Upper lobe of left lung (tissue), 6 donors: ENCODE results near the gene CPSF4L. TPM values are rescaled to one million over a fixed set of nuclear protein-coding genes. Genes with fewer than 3 reads are reported as not detected.

Experiments
- ATAC-seq, 2 donors: fragments of 200-7000 bp; cut with Tn5 transposase; one replicate each; pipeline ENCODE4 v1.9.1; 2022; ENCODE audit warnings: mild to moderate bottlenecking in 2 of 2, moderate library complexity in 2 of 2; ENCODE audit not compliant: low FRiP score in 2 of 2
- DNase-seq, 2 donors: peaks; one replicate each; pipeline ENCODE4 v3.0.0-alpha.2; 2019 to 2020
- H3K27ac ChIP-seq, 4 donors: fragments of 200-600 bp; sonication (generic); one replicate each; pipeline ENCODE4 v1.5.1; 2016 to 2019
- H3K27me3 ChIP-seq, 4 donors: fragments of 200-600 bp; sonication (generic); one replicate each; pipeline ENCODE4 v1.5.1; 2017 to 2019
- H3K36me3 ChIP-seq, 4 donors: fragments of 200-600 bp; sonication (generic); one replicate each; pipeline ENCODE4 v1.5.1; 2016 to 2019
- H3K4me1 ChIP-seq, 4 donors: fragments of 200-600 bp; sonication (generic); one replicate each; pipeline ENCODE4 v1.5.1; 2018 to 2019
- H3K4me3 ChIP-seq, 4 donors: fragments of 200-600 bp; sonication (generic); one replicate each; pipeline ENCODE4 v1.5.1; 2017 to 2019; ENCODE audit warnings: mild to moderate bottlenecking in 2 of 4, moderate library complexity in 1 of 4
- H3K9me3 ChIP-seq, 4 donors: fragments of 200-600 bp; sonication (generic); one replicate each; pipeline ENCODE4 v1.5.1; 2018 to 2019
- EP300 ChIP-seq, 4 donors: sonication (generic); formaldehyde crosslinking; IDR thresholded peaks; one replicate each; pipeline ENCODE4 v1.5.1; 2017; ENCODE audit warnings: antibody characterized with exemption in 4 of 4, control low read depth in 2 of 4
- POLR2A ChIP-seq, 4 donors: fragments of 450-650 bp; IDR thresholded peaks; one replicate each; pipeline ENCODE4 v1.5.1; 2016 to 2017; ENCODE audit warnings: antibody characterized with exemption in 4 of 4, mild to moderate bottlenecking in 2 of 4
- POLR2AphosphoS5 ChIP-seq, 2 donors: sonication (generic); formaldehyde crosslinking; IDR thresholded peaks; one replicate each; pipeline ENCODE4 v1.5.1; 2017; ENCODE audit warnings: antibody characterized with exemption in 2 of 2
- whole genome bisulfite sequencing, 2 donors: methylation state at CpG; one replicate each; pipeline ENCODE4 v1.1.5; 2017 to 2018; 5-methylcytosine and 5-hydroxymethylcytosine counted together
- total RNA-seq, 6 donors: library from RNA; depleted of rRNA in 4 of 6; stranded (reverse); fragments of >200 nt in 4 of 6; gene quantifications; one replicate each; pipeline versions ENCODE4 v1.1.0 to v1.2.1, GENCODE V29; 2016 to 2021
- TF ChIP-seq, protein P1 (sequence below), 6 experiments: fragments of 450-650 bp in 4 of 6; fragments of 200-600 bp in 2 of 6; sonication (generic) in 2 of 6; IDR thresholded peaks; one replicate each; pipeline ENCODE4 v1.5.1; 2016 to 2019; ENCODE audit warnings: antibody characterized with exemption in 6 of 6
- donor health status: DM: no; HTN: no; CAD: no; lungs with moderate emphysema.
- donor health status: DM: no; HTN: yes; CAD: no; lungs with severe emphysema.

Gene CPSF4L
- total RNA-seq, 6 donors from 2014 or later: 0.46 TPM; not detected in 5

DNA sequence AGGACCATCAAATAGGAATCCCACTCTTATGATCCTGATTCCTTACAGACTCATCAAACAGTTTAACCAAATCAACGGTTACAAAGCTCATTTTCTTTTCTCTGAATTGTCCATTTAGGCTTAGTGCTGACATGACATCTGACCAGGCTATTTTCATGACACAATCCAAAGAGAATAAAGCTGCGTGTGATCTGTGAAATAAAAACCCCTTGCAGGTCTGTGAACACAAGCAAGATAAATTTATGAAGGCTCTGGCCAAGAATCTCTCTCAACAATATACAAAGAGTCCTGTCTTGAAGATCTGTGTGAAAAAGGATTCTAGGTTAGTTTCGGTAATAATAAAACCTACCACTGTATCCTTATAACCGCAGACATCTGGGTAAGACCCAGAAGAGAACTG, 46.8 kb downstream of the CPSF4L start:
- WGBS, 2 donors: 68 to 77% methylated on average over 4 of the region's 4 CpGs
- Histone ChIP-seq H3K9me3 (no peaks in the 10 kb centered on the region), H3K4me3 (no peak overlapping the region), H3K27ac (no peak overlapping the region), H3K27me3 (no peaks in the 10 kb centered on the region), H3K36me3 (peaks cover 0 to 47% (median 12%) of the 10 kb centered on the region in 4 donors), H3K4me1 (peaks cover 0 to 6% (median 0%) of the 10 kb centered on the region in 4 donors)
- no peak for DNase-seq
- ATAC-seq: no peak
- TF ChIP-seq EP300 (IDR thresholded peaks at IDR 0.05) (no peak), POLR2A (IDR thresholded peaks at IDR 0.05) (no peak), POLR2AphosphoS5 (IDR thresholded peaks at IDR 0.05) (no peak)
- TF ChIP-seq, protein P1, sequence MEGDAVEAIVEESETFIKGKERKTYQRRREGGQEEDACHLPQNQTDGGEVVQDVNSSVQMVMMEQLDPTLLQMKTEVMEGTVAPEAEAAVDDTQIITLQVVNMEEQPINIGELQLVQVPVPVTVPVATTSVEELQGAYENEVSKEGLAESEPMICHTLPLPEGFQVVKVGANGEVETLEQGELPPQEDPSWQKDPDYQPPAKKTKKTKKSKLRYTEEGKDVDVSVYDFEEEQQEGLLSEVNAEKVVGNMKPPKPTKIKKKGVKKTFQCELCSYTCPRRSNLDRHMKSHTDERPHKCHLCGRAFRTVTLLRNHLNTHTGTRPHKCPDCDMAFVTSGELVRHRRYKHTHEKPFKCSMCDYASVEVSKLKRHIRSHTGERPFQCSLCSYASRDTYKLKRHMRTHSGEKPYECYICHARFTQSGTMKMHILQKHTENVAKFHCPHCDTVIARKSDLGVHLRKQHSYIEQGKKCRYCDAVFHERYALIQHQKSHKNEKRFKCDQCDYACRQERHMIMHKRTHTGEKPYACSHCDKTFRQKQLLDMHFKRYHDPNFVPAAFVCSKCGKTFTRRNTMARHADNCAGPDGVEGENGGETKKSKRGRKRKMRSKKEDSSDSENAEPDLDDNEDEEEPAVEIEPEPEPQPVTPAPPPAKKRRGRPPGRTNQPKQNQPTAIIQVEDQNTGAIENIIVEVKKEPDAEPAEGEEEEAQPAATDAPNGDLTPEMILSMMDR (IDR thresholded peaks at IDR 0.05): no peak

DNA sequence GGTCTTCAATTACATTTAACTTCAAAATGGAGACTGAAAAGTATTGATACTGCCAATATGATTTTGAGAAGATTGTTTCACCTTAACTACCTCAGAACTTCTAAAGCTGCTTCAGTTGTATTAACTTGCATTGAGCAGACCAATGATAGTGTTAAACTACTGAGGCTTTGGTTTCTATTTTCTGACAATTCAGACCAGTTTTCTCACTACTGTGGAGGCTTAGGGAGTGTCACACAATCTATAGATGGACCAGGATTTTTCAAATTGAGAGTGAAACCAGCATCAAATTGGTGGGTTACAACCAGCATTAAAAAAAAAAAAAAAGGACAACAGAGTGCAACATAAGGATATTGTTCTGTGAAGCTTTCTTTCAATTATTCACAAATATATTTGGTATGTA, 47.7 kb downstream of the CPSF4L start:
- H3K36me3 ChIP-seq: peaks cover 0 to 51% (median 17%) of the 10 kb centered on the region in 4 donors

DNA sequence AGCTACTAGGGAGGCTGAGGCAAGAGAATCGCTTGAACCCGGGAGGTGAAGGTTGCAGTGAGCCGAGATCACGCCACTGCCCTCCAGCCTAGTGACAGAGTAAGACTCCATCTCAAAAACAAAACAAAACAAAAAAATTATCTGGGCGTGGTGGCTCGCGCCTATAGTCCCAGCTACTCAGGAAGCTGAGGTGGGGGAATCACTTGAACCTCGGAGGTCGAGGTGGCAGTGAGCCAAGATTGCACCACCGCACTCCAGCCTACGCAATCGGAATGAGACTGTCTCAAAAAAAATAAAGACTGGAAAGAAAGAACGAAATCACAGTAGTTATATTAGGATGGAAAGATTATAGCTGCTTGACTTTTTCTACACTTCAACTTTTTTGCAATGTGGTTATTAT, 49.9 kb downstream of the CPSF4L start:
- Histone ChIP-seq H3K4me3 (no peak overlapping the region), H3K4me1 (peaks cover 0 to 6% (median 0%) of the 10 kb centered on the region in 4 donors), H3K36me3 (peaks cover 13 to 55% (median 28%) of the 10 kb centered on the region in 4 donors), H3K27me3 (no peaks in the 10 kb centered on the region), H3K9me3 (no peaks in the 10 kb centered on the region), H3K27ac (no peak overlapping the region)
- no peak for ATAC-seq
- no peak for DNase-seq
- WGBS, 2 donors: 40 to 50% methylated on average over 13 of the region's 13 CpGs
- TF ChIP-seq POLR2AphosphoS5 (IDR thresholded peaks at IDR 0.05) (no peak), EP300 (IDR thresholded peaks at IDR 0.05) (no peak), POLR2A (IDR thresholded peaks at IDR 0.05) (no peak)
- TF ChIP-seq, protein P1 (IDR thresholded peaks at IDR 0.05): no peak

More for the DNA sequence above, 47.7 kb downstream of the CPSF4L start:
- H3K27me3 ChIP-seq: no peaks in the 10 kb centered on the region
- no peak overlapping the region for H3K27ac ChIP-seq
- DNase-seq: no peak
- no peak for TF ChIP-seq POLR2AphosphoS5 (IDR thresholded peaks at IDR 0.05)
- no peak for TF ChIP-seq POLR2A (IDR thresholded peaks at IDR 0.05)
- no peak for TF ChIP-seq EP300 (IDR thresholded peaks at IDR 0.05)
- TF ChIP-seq, protein P1 (IDR thresholded peaks at IDR 0.05): no peak
- ATAC-seq: no peak
- no peaks in the 10 kb centered on the region for H3K9me3 ChIP-seq
- H3K4me3 ChIP-seq: no peak overlapping the region
- H3K4me1 ChIP-seq: peaks cover 0 to 6% (median 0%) of the 10 kb centered on the region in 4 donors

DNA sequence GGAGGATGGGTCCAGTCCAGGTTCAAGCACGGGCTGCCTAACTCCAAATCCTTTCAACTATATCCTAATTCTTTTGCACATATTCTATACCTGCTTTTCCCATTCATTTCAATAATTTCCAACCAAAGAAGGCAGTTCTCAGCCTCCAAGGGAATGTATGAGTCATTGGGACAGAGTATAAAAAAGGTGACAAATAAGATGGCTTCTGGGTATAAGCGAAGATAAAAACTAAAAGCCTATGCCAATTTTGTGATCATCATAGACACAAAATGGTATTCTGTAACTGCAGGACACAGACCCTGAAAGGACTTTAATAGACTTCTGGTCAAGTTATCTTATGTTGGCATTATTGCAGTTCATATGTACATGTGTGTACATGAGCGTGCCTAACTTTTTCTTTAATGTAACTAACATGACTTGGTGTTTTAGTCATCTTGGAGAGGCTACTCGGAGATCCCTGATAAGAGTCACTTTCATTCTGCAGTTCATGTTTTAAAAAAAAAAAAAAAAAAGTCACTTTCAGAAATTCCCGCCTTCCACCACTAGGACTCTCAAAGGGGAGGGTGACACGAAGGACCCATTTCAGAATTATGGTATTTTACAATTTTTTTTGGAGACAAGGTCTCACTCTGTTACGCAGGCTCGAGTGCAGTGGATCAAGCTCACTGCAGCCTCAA, 51.5 kb downstream of the CPSF4L start:
- no peak for DNase-seq
- WGBS, 2 donors: 74 to 75% methylated on average over 8 of the region's 8 CpGs
- Histone ChIP-seq H3K4me3 (no peak overlapping the region), H3K27me3 (no peaks in the 10 kb centered on the region), H3K36me3 (peaks cover 22 to 58% (median 40%) of the 10 kb centered on the region in 4 donors), H3K4me1 (peaks cover 0 to 6% (median 0%) of the 10 kb centered on the region in 4 donors), H3K27ac (no peak overlapping the region), H3K9me3 (no peaks in the 10 kb centered on the region)
- no peak for TF ChIP-seq EP300 (IDR thresholded peaks at IDR 0.05)
- TF ChIP-seq, protein P1 (IDR thresholded peaks at IDR 0.05): peak in 2 of 6 experiments; percentile 23 to 30
- ATAC-seq: no peak

DNA sequence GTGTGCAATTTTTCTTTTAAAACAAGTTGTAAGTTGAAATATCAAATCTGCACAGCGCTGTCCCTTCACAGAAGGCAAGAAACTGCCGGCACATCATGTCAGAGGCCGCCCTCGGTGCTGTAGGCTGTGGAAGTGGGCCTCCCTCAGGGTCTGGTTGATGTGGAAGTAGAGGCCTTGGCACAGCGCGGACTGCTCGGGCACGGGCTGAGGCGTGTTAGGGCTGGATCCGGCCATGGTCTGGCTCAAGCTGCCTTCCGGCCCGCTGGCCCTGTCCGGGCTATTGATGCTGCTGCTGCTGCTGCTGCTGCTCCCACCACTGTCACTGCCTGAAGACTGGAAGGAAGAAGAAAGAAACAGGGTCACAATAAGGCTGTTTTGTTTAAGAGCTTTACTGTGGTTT, 52.2 kb downstream of the CPSF4L start:
- Histone ChIP-seq H3K27ac (no peak overlapping the region), H3K4me3 (no peak overlapping the region), H3K4me1 (peaks cover 0 to 6% (median 0%) of the 10 kb centered on the region in 4 donors), H3K36me3 (peaks cover 22 to 60% (median 44%) of the 10 kb centered on the region in 4 donors), H3K9me3 (no peaks in the 10 kb centered on the region), H3K27me3 (no peaks in the 10 kb centered on the region)
- no peak for DNase-seq
- 90 to 99% methylated on average over 11 of the region's 13 CpGs for WGBS, 2 donors
- ATAC-seq: peak in 1 of 2 donors; percentile 29
- TF ChIP-seq POLR2AphosphoS5 (IDR thresholded peaks at IDR 0.05) (no peak), POLR2A (IDR thresholded peaks at IDR 0.05) (no peak), EP300 (IDR thresholded peaks at IDR 0.05) (no peak)
- TF ChIP-seq, protein P1 (IDR thresholded peaks at IDR 0.05): no peak
